GM19324 (cell line): ENCODE results near the gene MANSC1.

ENCODE experiments used
- ATAC-seq: cut with Tn5 transposase; IDR thresholded peaks from one replicate; pipeline ENCODE4 v1.9.1; 2021; ENCODE audit warnings: mild to moderate bottlenecking, moderate library complexity; ENCODE audit not compliant: unreplicated experiment, low FRiP score

Gene MANSC1

DNA sequence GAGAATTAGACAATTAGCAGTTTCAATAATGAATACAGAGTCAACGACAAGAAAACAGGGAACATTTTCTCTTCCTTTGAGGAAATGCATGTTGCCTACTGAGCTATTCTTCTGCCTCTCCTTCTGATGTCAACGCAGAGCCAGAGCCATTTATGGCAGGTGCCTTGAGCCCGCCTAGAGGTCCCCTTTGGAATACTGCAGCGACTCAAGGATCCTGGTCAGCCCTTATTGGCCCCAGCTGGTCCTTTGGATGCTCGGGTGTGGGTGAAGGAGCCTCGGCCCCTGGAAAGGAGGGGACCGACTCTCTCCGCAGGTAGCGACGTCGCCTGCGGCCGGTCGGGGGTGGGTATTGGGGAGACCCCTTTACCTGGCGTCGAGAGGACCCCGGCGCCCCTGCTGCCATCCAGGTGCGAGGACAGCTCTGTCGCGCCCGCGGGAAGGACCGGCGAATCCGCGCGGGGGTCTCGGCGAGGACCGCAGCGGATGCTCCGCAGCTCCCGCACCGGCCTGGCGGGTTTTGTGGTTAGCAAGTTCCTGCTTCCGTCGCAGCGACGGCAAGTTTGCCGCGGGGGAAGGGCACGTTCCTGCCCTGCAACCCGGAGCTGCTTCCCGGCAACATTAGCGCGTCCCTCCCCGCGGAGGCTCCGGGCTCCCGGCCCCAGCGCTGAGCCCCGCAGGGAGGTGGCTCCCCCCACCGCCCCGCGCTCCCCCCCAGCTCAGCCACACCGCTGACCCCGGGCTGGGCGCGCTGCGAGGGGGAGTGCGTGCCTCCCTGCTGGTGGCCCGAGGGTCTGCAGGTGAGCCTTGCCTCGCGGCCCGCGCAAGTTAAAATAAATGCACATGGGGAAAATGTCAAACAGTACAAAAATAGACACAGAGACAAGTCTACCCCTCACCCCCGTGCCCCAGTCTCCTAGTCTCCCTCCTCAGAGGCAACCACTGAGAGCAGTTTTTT lies at the start of gene MANSC1:
MANSC1 (minus strand) TSS at position 532 of the 955 bp plus-strand sequence. CDS start 6,928 bp downstream, outside the sequence.
- no peak for ATAC-seq

DNA sequence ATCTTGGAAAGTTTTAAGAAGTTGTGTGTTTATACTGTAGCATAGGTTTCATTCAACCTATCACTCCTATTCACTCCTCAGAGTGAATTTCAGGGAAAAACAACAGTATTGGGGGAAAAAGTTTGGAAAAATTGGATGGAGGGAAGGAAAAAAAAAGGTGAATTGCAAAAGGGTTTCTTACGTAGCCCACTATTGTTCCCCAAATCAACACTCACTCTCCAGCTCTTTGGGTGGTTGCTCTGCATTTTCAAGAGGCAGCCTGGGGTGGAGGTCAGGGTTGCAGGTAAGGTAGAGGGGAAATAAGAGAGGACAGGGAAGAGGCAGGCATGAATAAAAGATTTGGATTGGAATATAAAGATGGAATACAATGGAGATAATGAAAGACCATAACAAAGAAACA lies 49.1 kb upstream of the MANSC1 start:
- ATAC-seq = no peak

DNA sequence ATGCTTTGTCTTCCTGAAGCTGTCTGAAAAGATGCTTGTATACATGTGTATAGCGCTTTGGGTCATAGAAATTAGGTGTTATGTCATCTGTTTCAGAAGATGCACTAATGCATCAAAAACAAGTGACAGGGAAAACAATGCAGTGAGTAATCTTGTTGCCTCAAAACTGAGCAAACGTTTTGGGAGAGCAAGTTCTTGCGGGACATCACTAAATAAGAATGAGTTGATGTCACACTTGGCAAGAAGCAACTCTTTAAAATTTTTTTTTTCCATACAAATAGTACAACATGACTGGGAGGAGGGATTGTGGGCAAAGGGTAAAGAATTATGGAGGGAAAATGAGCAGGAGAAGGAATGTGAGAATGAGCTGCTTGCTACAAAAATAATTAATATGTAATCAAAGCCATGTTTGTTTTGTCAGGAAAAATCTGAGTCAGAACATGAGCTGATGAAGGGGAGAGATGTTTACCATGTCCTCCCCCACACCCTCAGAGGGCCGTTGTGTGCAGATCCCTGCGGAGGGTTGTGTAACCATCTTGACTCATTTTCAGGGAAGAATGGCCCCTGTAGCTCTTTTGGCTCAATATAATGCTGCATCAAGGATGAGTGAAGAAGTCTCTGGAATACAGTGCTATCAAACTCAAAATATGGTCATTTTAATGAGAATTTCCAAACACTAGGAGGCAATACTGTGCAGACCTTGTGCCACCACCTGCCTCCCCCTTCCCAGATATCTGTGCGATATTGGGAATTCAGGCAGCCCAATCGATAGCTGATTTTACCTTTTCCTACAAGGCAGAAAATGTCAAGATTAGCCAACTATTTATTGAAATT lies 48.2 kb upstream of the MANSC1 start:
- no peak for ATAC-seq

DNA sequence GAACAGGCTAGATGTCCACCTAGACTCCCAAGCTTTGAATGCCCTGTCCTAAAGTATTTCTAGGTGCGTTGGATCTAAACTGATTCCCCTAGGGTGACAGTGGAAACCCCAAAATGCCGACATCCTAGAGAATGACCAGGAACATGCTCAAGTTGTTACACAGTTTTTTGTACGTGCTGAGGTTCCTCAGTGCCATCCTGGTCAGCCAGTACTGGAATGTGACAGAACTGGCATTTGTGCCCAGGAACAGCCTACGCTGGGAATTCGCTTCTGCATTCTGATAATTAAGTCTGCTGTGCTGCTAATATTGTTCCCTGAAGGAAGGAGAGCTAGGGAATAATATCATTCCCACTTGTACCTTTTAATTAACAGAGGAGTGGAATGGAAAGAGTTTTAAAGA lies 47.1 kb upstream of the MANSC1 start:
- no peak for ATAC-seq

DNA sequence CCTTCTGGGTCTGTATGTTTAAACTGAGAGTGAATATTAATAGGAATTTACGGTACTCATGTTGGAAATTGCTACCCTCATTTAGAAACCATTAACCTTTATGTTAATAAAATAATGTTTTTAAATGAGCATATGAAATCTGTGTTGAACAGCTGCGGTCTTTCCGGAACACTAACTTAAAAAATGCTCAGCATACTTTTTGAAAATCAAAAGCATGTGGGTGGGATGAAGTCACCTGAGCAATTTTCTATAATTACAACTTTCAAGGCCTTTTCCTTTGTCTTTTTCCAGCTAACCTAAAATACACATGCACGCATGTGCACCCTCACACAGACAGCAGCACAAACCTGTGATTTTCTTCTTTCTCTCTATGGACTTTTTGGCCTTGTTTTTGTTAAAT lies 46.7 kb upstream of the MANSC1 start:
- ATAC-seq = no peak

DNA sequence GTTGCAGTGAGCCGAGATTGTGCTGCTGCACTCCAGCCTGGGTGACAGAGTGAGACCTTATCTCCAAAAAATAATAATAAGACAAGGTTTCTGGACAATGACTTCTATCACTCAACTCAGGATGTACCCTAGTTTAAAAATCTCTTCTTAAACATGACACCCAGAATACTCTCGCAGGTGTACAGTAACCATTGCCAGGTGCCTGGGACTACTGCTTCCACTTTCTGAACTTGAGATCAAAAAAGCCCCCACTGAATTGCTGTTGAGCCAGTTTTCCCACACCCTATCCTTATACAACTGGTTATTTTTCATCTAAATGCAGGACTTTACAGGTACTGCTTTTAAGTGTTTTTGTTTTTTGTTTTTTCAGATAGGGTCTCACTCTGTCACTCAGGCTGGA lies 43.1 kb upstream of the MANSC1 start:
- no peak for ATAC-seq

DNA sequence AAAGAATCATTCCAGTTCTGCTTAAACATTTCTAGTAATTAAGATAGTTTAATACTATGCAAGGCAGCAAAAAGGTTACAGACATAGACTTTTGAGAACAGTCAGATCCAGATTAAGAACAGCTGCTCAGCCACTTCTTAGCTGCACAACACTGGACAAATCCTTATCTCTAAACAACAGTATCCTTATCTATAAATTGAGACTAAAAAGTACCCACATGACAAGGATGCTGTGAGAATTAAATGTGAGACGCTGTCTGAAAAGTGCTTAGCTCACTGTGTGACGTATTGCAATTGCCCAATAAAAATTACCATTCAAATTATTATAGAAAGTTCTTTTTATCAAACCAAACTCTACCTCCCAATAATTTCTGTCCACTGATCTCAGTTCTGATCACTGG lies 42.4 kb upstream of the MANSC1 start:
- ATAC-seq = no peak

DNA sequence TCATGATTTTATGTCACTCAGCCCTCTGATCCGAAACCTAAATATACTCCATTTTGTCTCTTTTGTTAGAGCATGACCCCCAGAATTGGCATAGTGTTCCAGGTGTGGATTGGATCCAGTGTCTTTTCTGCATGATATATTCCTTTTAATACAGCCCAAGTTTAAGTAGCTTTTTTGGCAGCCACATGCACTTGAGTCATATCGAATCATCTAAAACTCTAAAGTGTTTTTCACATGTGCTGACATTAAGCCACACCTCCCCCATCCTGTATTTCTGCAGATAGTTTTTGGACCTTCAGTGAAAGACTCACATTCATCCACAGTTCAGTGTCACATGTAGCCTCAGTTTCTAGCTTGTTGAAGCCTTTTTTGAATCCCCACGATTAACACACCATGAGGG lies 37.5 kb upstream of the MANSC1 start:
- no peak for ATAC-seq

DNA sequence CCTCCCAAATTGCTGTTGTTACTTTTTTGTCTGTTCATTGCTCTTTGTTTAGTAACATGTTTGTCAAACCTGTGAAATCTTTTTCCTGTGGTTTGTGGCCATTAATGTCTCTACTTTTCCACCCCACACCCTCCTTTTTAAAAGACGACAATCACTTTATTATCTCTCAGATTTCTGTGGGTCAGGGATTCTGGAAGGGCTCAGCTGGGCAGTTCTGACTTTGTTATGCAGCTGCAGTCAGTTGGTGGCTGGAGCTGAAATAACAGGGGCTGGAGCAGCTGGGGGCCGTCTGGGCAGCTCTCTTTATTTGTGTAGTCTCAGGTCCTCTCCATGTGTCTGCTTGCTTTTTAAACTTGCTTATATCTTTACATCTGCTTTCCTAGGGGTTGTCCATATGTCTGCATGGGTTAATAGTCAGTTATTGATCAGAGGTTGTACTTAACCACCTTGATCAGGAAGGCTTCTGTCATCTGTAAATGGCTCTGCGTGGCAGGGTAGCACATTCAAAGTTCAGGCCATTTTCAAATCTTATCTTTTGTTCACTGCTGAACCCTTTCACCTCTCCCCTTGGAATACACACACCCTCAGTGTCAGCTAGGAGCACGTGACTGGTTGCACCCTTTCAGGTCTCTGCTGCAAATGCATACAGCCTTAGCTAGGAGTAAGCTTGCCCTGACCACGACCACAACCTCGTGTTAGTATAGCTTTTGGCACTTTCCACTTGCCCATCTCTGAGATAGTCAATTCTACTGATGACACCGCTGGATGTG lies 34.7 kb upstream of the MANSC1 start:
- ATAC-seq = no peak

DNA sequence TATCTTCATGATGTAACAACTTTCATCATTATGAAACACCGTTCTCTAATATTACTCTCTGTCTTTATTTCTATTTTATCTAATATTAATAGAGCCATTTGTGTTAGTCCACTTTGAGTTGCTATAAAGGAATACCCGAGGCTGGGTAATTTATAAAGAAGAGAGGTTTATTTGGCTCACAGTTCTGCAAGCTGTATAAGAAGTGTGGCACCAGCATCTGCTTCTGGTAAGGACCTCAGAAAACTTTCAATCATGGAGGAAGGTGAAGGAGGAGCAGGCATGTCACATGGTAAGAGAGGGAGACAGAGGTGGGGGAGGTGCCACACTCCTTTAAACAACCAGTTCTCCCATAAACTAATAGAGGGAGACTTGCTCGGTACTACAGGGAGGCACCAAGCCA lies 31.9 kb upstream of the MANSC1 start:
- no peak for ATAC-seq

DNA sequence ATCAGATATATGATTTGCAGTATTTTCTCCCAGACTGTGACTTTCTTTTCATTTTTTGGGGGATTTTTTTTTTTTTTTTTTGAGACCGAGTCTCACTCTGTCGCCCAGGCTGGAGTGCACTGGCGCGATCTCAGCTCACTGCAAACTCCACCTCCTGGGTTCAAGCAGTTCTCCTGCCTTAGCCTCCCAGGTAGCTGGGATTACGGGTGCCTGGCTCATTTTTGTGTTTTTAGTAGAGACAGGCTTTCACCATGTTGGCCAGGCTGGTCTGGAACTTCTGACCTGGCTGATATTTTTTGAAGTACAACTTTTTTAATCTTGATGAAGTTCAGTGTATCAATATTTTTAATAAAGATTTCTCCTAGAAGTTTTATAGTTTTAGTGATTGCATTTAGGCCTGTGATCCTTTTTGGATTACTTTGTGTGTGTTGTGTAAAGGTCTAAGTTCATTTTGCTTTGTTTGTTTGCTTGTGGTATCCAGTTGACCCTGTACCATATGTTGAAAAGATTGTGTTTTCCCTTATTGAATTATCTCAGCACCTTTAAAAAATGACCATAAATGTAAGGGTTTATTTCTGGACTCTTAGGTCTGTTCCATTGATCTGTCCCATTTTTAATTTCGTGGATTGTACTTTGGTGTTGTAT lies 31.0 kb upstream of the MANSC1 start:
- ATAC-seq = no peak

DNA sequence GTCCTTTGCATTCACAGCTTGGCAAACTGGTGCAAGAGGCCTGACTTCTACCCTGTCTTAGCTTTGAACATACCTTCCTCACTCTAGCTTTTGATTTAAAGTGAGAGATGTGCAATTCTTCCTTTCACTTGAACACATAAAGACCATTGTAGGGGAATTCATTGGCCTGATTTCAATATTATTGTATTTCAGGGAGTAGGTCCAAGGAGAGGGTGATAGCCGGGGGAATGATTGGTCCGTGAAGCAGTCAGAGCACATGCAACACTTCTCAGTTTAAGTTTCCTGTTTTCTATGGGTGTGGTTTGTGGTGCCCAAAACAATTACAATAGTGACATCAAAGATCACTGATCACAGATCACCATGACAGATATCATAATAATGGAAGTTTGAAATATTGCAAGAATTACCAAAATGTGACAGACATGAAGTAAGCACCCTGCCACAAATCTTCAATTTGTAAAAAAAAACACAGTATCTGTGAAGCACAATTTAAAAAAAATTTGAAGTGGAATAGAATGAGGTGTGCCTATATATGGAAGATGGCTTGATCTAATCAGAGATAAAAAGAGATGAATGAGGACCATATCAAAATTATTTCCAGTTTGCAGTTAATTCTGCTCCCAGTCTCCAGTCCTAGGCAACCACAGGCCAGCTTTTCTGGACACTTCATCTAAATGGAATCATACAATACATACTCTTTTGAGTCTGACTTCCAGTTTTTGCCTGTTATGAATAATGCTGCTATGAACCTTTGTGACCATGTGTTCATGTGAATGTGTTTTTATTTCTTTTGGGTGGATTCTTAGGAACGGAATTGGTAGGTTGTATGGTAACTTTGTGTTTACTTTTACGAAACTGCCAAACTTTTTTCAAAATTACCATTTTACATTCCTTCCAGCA lies 30.0 kb upstream of the MANSC1 start:
- no peak for ATAC-seq

DNA sequence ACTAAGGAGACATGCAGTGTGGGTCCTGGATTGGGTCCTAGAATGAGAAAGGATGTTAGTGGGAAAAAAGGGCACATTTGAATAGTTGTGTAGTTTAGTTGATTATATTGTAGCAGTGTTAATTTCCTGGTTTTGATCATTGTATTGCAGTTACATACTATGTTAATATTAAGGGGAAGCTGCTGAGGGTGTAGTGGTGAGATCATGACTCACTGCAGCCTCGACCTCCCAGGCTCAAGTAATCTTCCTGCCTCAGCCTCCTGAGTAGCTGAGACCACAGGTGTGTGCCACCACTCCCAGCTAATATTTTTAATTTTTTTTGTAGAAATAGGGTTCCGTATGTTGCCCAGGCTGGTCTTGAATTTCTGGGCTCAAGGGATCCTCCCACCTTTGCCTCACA lies 28.6 kb upstream of the MANSC1 start:
- ATAC-seq = no peak

DNA sequence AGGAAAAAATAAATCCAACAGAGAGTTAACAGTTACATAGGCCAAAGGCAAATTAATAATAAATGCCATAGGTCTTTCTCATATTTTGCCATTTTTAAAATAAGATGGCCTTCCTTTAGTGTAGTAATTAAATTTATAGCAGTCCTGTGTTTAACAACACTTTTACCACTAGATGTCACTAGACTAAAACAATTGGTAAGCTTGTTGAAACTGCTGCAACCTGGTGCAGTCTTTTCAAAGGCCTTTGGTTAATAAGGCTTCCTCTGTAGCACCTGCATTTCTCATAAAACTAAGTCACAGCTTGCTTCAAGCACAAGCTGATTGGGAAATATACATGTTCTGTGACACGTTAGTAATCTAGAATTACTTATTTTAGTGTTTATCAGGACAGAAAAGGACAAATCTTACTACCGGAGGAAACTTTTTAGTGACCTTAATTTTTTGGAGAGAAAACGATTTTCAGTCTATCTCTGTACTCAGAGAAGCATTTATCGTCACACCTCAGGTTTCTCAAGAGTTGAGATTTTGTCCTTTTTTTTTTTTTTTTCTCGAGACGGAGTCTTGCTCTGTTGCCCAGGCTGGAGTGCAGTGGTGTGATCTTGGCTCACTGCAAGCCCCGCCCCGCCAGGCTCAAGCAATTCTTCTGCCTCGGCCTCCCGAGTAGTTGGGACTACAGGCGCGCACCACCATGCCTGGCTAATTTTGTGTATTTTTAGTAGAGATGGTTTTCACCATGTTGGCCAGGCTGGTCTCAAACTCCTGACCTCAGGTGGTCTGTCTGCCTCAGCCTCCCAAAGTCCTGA lies 26.8 kb upstream of the MANSC1 start:
- no peak for ATAC-seq

DNA sequence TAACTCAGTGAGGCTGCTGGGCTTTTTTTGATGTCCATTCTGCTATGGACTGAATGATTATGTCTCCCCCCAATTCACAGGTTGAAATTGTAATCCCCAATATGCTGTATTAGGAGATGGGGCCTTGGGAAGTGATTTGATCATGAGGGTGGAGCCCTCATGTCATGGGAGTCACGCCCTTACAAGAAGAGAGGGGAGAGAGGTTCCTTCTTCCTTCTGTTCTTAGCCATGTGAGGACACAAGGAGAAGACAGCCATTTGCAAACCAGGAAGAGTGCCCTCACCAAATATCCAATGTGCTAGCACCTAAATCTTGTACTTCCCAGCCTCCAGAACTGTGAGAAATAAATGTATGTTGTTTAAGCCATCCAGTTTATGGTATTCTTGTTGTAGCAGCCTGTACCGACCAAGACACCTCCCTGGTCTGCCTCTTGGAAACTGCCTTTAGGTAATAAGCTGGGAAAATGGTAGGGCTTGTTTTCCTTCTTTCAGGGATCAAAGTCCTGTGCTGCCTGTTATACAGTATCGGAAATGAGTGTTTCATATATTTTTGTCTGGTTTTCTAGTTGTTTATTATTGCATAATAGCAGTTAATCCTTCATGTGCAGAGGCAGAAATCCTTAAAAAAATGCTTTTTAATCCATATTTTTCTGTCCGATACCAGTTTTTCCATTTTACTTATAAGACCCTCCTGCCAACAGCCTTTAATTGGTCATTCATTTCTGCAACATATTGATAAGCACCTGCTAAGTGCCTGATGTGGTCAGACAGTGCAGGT lies 23.1 kb upstream of the MANSC1 start:
- ATAC-seq = no peak

DNA sequence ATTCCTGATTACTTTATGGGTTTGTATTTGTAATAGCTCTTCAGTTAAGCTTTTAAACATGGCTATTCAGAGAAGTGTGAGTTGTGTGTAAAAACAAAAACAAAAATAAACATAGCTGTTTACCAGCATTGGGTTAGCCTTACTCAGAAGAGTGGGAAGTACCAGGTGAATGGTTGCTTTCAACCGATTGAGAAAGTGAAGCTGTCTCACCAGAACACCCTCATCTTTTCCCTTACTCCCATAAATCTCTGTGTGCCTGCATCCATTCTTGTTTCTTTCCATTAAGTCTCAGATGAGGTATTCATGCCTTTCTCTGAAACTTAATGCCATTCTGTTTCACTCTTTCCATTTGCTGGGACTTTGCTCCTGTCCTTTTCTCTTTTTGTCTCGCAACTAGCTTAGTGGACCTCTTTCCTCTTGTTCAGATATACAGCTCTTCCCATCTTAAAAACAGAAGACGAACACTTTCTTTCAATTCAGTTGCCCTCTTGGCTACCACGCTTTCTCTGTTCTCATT lies 17.5 kb upstream of the MANSC1 start:
- ATAC-seq = no peak

DNA sequence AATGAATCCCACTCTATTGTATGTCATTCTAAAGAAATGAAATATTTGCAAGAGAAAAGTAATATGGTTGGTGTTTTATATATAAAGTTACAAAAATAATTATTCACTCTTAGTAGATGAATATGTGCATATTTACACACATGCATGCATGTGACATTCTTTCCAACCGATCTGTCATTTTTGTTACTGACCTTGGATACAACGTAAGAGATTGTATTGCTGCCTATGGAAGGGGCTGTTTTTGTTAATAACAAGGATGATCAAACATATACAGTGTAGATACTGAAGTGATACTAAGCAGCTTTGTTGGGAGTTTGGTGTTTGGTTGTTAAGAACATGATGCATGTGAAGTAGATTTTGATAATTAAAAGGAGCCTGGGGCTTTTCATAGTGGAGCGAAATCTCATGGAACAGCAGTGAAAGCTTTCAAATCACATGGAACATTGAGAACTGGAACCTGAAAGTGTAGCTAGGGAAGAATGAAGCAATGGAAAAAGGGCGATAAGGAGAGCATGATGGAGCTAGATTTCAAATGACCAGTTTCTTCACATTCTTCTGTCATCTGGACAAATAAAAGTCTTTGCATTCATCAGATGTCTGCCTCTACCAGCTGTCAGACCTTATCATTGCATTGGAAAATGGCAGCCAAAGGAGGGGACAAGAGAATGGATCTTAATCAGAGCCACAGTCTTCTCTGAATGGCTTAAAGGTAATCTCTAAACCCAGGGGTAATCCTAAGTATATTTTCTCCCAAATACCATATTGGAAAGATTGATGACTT lies 16.8 kb upstream of the MANSC1 start:
- ATAC-seq = no peak
